ENCODE data around the gene SETD4. TPM values are rescaled to one million over a fixed set of nuclear protein-coding genes. Genes with fewer than 3 reads are reported as not detected.

The SETD4 gene
- total and polyA plus RNA-seq, 2 of the 13 experiments (the other 11 are each of a cell fraction or from before 2014, with no cell fraction given): 7.1 to 14.4 TPM

GRCh38 chr21:36069713-36070583 is 9.6 kb upstream of the SETD4 start, which contains the start of gene CBR1 (continued):
- TF ChIP-seq, protein P1, sequence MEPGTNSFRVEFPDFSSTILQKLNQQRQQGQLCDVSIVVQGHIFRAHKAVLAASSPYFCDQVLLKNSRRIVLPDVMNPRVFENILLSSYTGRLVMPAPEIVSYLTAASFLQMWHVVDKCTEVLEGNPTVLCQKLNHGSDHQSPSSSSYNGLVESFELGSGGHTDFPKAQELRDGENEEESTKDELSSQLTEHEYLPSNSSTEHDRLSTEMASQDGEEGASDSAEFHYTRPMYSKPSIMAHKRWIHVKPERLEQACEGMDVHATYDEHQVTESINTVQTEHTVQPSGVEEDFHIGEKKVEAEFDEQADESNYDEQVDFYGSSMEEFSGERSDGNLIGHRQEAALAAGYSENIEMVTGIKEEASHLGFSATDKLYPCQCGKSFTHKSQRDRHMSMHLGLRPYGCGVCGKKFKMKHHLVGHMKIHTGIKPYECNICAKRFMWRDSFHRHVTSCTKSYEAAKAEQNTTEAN (CRISPR knock-in tag; conservative IDR thresholded peaks at IDR 0.05): peak; percentile 72; the same call in 1 of the 2 replicates
- TF ChIP-seq, protein P2, sequence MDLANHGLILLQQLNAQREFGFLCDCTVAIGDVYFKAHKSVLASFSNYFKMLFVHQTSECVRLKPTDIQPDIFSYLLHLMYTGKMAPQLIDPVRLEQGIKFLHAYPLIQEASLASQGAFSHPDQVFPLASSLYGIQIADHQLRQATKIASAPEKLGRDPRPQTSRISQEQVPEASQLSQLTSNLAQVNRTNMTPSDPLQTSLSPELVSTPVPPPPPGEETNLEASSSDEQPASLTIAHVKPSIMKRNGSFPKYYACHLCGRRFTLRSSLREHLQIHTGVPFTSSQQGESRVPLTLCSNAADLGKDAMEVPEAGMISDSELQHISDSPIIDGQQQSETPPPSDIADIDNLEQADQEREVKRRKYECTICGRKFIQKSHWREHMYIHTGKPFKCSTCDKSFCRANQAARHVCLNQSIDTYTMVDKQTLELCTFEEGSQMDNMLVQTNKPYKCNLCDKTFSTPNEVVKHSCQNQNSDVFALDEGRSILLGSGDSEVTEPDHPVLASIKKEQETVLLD (CRISPR knock-in tag; IDR thresholded peaks at IDR 0.05; ENCODE audit: low read depth): 0 out of 2 replicates have a peak, but pooled peaks have one; percentile 59
- TF ChIP-seq RCOR2 (CRISPR knock-in tag; IDR thresholded peaks at IDR 0.05) (no peak), FOXK1 (CRISPR knock-in tag; IDR thresholded peaks at IDR 0.05; ENCODE audit: borderline replicate concordance, low read depth) (no peak), ZSCAN29 (CRISPR knock-in tag; conservative IDR thresholded peaks at IDR 0.05) (no peak), ZNF431 (CRISPR knock-in tag; IDR thresholded peaks at IDR 0.05; ENCODE audit: borderline replicate concordance, low read depth) (no peak), ZBTB38 (CRISPR knock-in tag; IDR thresholded peaks at IDR 0.05) (peak; percentile 75; the same call in 1 of the 2 replicates), NFE2L2 (IDR thresholded peaks at IDR 0.05; ENCODE audit: low read length) (peak; percentile 61; the same call in 1 of the 2 replicates), NFYB (CRISPR knock-in tag; IDR thresholded peaks at IDR 0.05) (peak; percentile 53; the same call in 1 of the 2 replicates), TAF1 (CRISPR knock-in tag; IDR thresholded peaks at IDR 0.05) (peak; percentile 72), ZNF383 (CRISPR knock-in tag; IDR thresholded peaks at IDR 0.05; ENCODE audit: borderline replicate concordance) (no peak), HINFP (CRISPR knock-in tag; IDR thresholded peaks at IDR 0.05; ENCODE audit: low read depth) (no peak), YEATS4 (CRISPR knock-in tag; IDR thresholded peaks at IDR 0.05; ENCODE audit: borderline replicate concordance) (peak; percentile 48; the same call in 1 of the 2 replicates), JUN (CRISPR knock-in tag; IDR thresholded peaks at IDR 0.05) (no peak), NFE2 (CRISPR knock-in tag; IDR thresholded peaks at IDR 0.05) (peak; percentile 68), ZNF674 (CRISPR knock-in tag; IDR thresholded peaks at IDR 0.05; ENCODE audit: low read depth) (no peak), ZNF251 (CRISPR knock-in tag; IDR thresholded peaks at IDR 0.05) (no peak), NFKB2 (CRISPR knock-in tag; IDR thresholded peaks at IDR 0.05; ENCODE audit: borderline replicate concordance) (no peak), ATF2 (CRISPR knock-in tag; IDR thresholded peaks at IDR 0.05) (no peak), MXD3 (CRISPR knock-in tag; IDR thresholded peaks at IDR 0.05) (peak; percentile 47; the same call in 1 of the 2 replicates)
- TF ChIP-seq, protein P3, sequence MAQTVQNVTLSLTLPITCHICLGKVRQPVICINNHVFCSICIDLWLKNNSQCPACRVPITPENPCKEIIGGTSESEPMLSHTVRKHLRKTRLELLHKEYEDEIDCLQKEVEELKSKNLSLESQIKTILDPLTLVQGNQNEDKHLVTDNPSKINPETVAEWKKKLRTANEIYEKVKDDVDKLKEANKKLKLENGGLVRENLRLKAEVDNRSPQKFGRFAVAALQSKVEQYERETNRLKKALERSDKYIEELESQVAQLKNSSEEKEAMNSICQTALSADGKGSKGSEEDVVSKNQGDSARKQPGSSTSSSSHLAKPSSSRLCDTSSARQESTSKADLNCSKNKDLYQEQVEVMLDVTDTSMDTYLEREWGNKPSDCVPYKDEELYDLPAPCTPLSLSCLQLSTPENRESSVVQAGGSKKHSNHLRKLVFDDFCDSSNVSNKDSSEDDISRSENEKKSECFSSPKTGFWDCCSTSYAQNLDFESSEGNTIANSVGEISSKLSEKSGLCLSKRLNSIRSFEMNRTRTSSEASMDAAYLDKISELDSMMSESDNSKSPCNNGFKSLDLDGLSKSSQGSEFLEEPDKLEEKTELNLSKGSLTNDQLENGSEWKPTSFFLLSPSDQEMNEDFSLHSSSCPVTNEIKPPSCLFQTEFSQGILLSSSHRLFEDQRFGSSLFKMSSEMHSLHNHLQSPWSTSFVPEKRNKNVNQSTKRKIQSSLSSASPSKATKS (CRISPR knock-in tag; IDR thresholded peaks at IDR 0.05): no peak

Measured in HepG2 (cell line).